ENCODE data around the gene GSDMA. TPM values are rescaled to one million over a fixed set of nuclear protein-coding genes. Genes with fewer than 3 reads are reported as not detected.

Gene GSDMA
- total and polyA plus RNA-seq, 9 of the 15 experiments (the other 6 are each of a cell fraction or from before 2014, with no cell fraction given): 0.04 to 0.13 (median 0.07) TPM; not detected in 2

- TF ChIP-seq, protein P1, sequence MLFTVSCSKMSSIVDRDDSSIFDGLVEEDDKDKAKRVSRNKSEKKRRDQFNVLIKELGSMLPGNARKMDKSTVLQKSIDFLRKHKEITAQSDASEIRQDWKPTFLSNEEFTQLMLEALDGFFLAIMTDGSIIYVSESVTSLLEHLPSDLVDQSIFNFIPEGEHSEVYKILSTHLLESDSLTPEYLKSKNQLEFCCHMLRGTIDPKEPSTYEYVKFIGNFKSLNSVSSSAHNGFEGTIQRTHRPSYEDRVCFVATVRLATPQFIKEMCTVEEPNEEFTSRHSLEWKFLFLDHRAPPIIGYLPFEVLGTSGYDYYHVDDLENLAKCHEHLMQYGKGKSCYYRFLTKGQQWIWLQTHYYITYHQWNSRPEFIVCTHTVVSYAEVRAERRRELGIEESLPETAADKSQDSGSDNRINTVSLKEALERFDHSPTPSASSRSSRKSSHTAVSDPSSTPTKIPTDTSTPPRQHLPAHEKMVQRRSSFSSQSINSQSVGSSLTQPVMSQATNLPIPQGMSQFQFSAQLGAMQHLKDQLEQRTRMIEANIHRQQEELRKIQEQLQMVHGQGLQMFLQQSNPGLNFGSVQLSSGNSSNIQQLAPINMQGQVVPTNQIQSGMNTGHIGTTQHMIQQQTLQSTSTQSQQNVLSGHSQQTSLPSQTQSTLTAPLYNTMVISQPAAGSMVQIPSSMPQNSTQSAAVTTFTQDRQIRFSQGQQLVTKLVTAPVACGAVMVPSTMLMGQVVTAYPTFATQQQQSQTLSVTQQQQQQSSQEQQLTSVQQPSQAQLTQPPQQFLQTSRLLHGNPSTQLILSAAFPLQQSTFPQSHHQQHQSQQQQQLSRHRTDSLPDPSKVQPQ (CRISPR knock-in tag; IDR thresholded peaks at IDR 0.05; ENCODE audit: borderline replicate concordance): no peak
- TF ChIP-seq MEF2D (tag; conservative IDR thresholded peaks at IDR 0.05; ENCODE audit: low read depth) (peak; percentile 41; the same call in 1 of the 2 replicates), BCOR (IDR thresholded peaks at IDR 0.05) (peak; percentile 53), SPI1 (IDR thresholded peaks at IDR 0.05; ENCODE audit: borderline replicate concordance, low read depth, low read length) (peak; percentile 28; the same call in 1 of the 2 replicates), CSDE1 (IDR thresholded peaks at IDR 0.05) (0 out of 4 replicates have a peak, but pooled peaks of 1 of the 2 experiments have one; percentile 72), SMARCC2 (IDR thresholded peaks at IDR 0.05; ENCODE audit: low read depth) (peak; percentile 73; the same call in 1 of the 2 replicates), NFRKB (IDR thresholded peaks at IDR 0.05; ENCODE audit: low read depth) (peak; percentile 76; the same call in 1 of the 2 replicates), RBFOX2 (IDR thresholded peaks at IDR 0.05; ENCODE audit: low read depth, low read length) (no peak), MIER1 (IDR thresholded peaks at IDR 0.05; ENCODE audit: low read depth) (no peak), ZBTB40 (IDR thresholded peaks at IDR 0.05) (peak; percentile 36; the same call in 1 of the 2 replicates), ZBTB40 (CRISPR knock-in tag; IDR thresholded peaks at IDR 0.05) (no peak), RFX5 (IDR thresholded peaks at IDR 0.05; ENCODE audit: low read depth, low read length) (no peak)
- TF ChIP-seq, protein P2, sequence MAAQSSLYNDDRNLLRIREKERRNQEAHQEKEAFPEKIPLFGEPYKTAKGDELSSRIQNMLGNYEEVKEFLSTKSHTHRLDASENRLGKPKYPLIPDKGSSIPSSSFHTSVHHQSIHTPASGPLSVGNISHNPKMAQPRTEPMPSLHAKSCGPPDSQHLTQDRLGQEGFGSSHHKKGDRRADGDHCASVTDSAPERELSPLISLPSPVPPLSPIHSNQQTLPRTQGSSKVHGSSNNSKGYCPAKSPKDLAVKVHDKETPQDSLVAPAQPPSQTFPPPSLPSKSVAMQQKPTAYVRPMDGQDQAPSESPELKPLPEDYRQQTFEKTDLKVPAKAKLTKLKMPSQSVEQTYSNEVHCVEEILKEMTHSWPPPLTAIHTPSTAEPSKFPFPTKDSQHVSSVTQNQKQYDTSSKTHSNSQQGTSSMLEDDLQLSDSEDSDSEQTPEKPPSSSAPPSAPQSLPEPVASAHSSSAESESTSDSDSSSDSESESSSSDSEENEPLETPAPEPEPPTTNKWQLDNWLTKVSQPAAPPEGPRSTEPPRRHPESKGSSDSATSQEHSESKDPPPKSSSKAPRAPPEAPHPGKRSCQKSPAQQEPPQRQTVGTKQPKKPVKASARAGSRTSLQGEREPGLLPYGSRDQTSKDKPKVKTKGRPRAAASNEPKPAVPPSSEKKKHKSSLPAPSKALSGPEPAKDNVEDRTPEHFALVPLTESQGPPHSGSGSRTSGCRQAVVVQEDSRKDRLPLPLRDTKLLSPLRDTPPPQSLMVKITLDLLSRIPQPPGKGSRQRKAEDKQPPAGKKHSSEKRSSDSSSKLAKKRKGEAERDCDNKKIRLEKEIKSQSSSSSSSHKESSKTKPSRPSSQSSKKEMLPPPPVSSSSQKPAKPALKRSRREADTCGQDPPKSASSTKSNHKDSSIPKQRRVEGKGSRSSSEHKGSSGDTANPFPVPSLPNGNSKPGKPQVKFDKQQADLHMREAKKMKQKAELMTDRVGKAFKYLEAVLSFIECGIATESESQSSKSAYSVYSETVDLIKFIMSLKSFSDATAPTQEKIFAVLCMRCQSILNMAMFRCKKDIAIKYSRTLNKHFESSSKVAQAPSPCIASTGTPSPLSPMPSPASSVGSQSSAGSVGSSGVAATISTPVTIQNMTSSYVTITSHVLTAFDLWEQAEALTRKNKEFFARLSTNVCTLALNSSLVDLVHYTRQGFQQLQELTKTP (IDR thresholded peaks at IDR 0.05; ENCODE audit: low read depth in 1 of 2, partially characterized antibody in 2 of 2): peak in 1 of 2 experiments; percentile 23
Observed at GRCh38 chr17:39979893-39980350, 17.1 kb downstream of the GSDMA start (continued).

Measured in K562 (cell line).